IMR-90 (cell line): ENCODE measurements around the gene UNC5B.

Source experiments
- CEBPB ChIP-seq: IDR thresholded peaks from 2 replicates; pipeline ENCODE4 v1.6.1; 2012; ENCODE audit warnings: low read depth, low read length, improper control_type of control experiment
- MXI1 ChIP-seq: IDR thresholded peaks from 2 replicates; pipeline ENCODE4 v1.6.1; 2012; ENCODE audit warnings: low read depth, mild to moderate bottlenecking, low read length, moderate library complexity, borderline replicate concordance
- POLR2A ChIP-seq: IDR thresholded peaks from 2 replicates; pipeline ENCODE4 v1.6.1; 2012; ENCODE audit warnings: mild to moderate bottlenecking, low read depth, low read length
- RAD21 ChIP-seq: IDR thresholded peaks from 2 replicates; pipeline ENCODE4 v1.6.1; 2012; ENCODE audit warnings: low read length, improper control_type of control experiment
- TF ChIP-seq, protein P1 (sequence below): conservative IDR thresholded peaks from 2 replicates; pipeline ENCODE4 v1.5.1; 2012; ENCODE audit warnings: mild to moderate bottlenecking, low read depth, low read length, improper control_type of control experiment

GRCh38 chr10:71263376-71263775, 51.0 kb downstream of the UNC5B start:
- TF ChIP-seq, protein P1, sequence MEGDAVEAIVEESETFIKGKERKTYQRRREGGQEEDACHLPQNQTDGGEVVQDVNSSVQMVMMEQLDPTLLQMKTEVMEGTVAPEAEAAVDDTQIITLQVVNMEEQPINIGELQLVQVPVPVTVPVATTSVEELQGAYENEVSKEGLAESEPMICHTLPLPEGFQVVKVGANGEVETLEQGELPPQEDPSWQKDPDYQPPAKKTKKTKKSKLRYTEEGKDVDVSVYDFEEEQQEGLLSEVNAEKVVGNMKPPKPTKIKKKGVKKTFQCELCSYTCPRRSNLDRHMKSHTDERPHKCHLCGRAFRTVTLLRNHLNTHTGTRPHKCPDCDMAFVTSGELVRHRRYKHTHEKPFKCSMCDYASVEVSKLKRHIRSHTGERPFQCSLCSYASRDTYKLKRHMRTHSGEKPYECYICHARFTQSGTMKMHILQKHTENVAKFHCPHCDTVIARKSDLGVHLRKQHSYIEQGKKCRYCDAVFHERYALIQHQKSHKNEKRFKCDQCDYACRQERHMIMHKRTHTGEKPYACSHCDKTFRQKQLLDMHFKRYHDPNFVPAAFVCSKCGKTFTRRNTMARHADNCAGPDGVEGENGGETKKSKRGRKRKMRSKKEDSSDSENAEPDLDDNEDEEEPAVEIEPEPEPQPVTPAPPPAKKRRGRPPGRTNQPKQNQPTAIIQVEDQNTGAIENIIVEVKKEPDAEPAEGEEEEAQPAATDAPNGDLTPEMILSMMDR: no peak
- TF ChIP-seq POLR2A (no peak), MXI1 (no peak), RAD21 (no peak), CEBPB (no peak)
